ENCODE results near the gene SLC24A3. TPM values are rescaled to one million over a fixed set of nuclear protein-coding genes. Genes with fewer than 3 reads are reported as not detected.

SLC24A3 gene
- total RNA-seq, 1 experiment from 2014 or later = not detected

GRCh38 chr20:19341348-19342053 lies 129.1 kb downstream of the SLC24A3 start:
- DNase-seq (ENCODE audit: low spot score) = no peak

- no peak for DNase-seq (ENCODE audit: low spot score)
Observed at GRCh38 chr20:19344341-19344740, 131.9 kb downstream of the SLC24A3 start.

- DNase-seq (ENCODE audit: low spot score) = no peak
Observed at GRCh38 chr20:19347943-19348456, 135.6 kb downstream of the SLC24A3 start.

GRCh38 chr20:19348582-19348981 lies 136.1 kb downstream of the SLC24A3 start:
- DNase-seq (ENCODE audit: low spot score) = no peak

- DNase-seq (ENCODE audit: low spot score) = no peak
Observed at GRCh38 chr20:19349879-19350278, 137.4 kb downstream of the SLC24A3 start.

GRCh38 chr20:19351542-19351941 lies 139.1 kb downstream of the SLC24A3 start:
- no peak for DNase-seq (ENCODE audit: low spot score)

GRCh38 chr20:19354950-19355349 lies 142.5 kb downstream of the SLC24A3 start:
- no peak for DNase-seq (ENCODE audit: low spot score)

GRCh38 chr20:19361790-19362189 lies 149.3 kb downstream of the SLC24A3 start:
- no peak for DNase-seq (ENCODE audit: low spot score)

- DNase-seq (ENCODE audit: low spot score) = no peak
Observed at GRCh38 chr20:19363476-19363875, 151.0 kb downstream of the SLC24A3 start.

GRCh38 chr20:19367591-19367990 lies 155.1 kb downstream of the SLC24A3 start:
- no peak for DNase-seq (ENCODE audit: low spot score)

GRCh38 chr20:19368351-19368750 lies 155.9 kb downstream of the SLC24A3 start:
- no peak for DNase-seq (ENCODE audit: low spot score)

GRCh38 chr20:19370076-19371075 lies 157.9 kb downstream of the SLC24A3 start:
- no peak for DNase-seq (ENCODE audit: low spot score)

- no peak for DNase-seq (ENCODE audit: low spot score)
Observed at GRCh38 chr20:19371112-19371511, 158.7 kb downstream of the SLC24A3 start.

GRCh38 chr20:19374216-19374615 lies 161.8 kb downstream of the SLC24A3 start:
- DNase-seq (ENCODE audit: low spot score) = no peak

- DNase-seq (ENCODE audit: low spot score) = no peak
Observed at GRCh38 chr20:19375395-19375794, 163.0 kb downstream of the SLC24A3 start.

- no peak for DNase-seq (ENCODE audit: low spot score)
Observed at GRCh38 chr20:19375801-19376200, 163.4 kb downstream of the SLC24A3 start.

GRCh38 chr20:19376451-19377229 lies 164.2 kb downstream of the SLC24A3 start:
- no peak for DNase-seq (ENCODE audit: low spot score)

- DNase-seq (ENCODE audit: low spot score) = no peak
Observed at GRCh38 chr20:19378058-19378457, 165.6 kb downstream of the SLC24A3 start.

- DNase-seq (ENCODE audit: low spot score) = no peak
Observed at GRCh38 chr20:19380211-19380610, 167.8 kb downstream of the SLC24A3 start.

GRCh38 chr20:19381947-19382346 lies 169.5 kb downstream of the SLC24A3 start:
- no peak for DNase-seq (ENCODE audit: low spot score)
